ENCODE data around the gene BEND5. TPM values are rescaled to one million over a fixed set of nuclear protein-coding genes. Genes with fewer than 3 reads are reported as not detected.
A peak's percentile ranks its signal among the peaks of the same experiment; 100 is the strongest.

Gene BEND5
- total RNA-seq, 6 experiments from 2014 or later = not detected

- Mint-ChIP-seq H3K36me3 (ENCODE audit: low read depth) (no peaks in the 10 kb centered on the region; the same call in 1 of the 2 replicates), H3K4me3 (no peak overlapping the region), H3K4me1 (ENCODE audit: low read depth) (no peaks in the 10 kb centered on the region), H3K9me3 (peaks cover 50% of the 10 kb centered on the region), H3K27me3 (ENCODE audit: insufficient read depth) (no peaks in the 10 kb centered on the region; the same call in 1 of the 2 replicates), H3K27ac (no peak overlapping the region)
- no peak for DNase-seq
- no peak for TF ChIP-seq CTCF (IDR thresholded peaks at IDR 0.05)
Measured at GRCh38 chr1:48704736-48705135, 72.0 kb downstream of the BEND5 start.

DNA sequence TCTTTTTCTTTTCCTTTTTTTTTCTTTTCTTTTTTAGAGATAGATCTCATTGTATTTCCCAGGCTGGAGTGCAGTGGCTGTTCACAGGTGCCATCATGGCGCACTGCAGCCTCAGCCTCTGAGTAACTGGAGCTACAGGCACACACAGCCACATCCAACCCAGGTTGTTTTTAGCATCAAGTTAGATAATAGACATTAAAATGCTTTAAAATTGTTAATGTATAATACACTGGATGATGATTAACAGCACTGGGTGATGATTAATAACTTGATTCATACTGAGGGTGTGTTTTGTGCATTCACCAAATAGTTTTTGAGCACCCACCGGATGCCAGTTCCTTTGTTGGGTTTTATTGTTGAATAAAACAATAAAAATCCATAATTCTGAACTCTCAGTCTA is 75.2 kb downstream of the BEND5 start:
- H3K27ac Mint-ChIP-seq = no peak overlapping the region
- no peaks in the 10 kb centered on the region for H3K4me1 Mint-ChIP-seq (ENCODE audit: low read depth)
- H3K27me3 Mint-ChIP-seq (ENCODE audit: insufficient read depth) = no peaks in the 10 kb centered on the region
- no peak overlapping the region for H3K4me3 Mint-ChIP-seq
- TF ChIP-seq CTCF (IDR thresholded peaks at IDR 0.05) = no peak
- no peaks in the 10 kb centered on the region for H3K36me3 Mint-ChIP-seq (ENCODE audit: low read depth)
- H3K9me3 Mint-ChIP-seq = peaks cover 49% of the 10 kb centered on the region
- DNase-seq = no peak

- H3K4me1 Mint-ChIP-seq (ENCODE audit: low read depth) = no peaks in the 10 kb centered on the region
- H3K36me3 Mint-ChIP-seq (ENCODE audit: low read depth) = no peaks in the 10 kb centered on the region
- no peak overlapping the region for H3K4me3 Mint-ChIP-seq
- peak; percentile 78 for TF ChIP-seq CTCF (IDR thresholded peaks at IDR 0.05)
- no peaks in the 10 kb centered on the region for H3K27me3 Mint-ChIP-seq (ENCODE audit: insufficient read depth)
- no peak overlapping the region for H3K27ac Mint-ChIP-seq
- peaks cover 41% of the 10 kb centered on the region for H3K9me3 Mint-ChIP-seq
- DNase-seq = no peak
Measured at GRCh38 chr1:48697066-48697707, 79.5 kb downstream of the BEND5 start.

DNA sequence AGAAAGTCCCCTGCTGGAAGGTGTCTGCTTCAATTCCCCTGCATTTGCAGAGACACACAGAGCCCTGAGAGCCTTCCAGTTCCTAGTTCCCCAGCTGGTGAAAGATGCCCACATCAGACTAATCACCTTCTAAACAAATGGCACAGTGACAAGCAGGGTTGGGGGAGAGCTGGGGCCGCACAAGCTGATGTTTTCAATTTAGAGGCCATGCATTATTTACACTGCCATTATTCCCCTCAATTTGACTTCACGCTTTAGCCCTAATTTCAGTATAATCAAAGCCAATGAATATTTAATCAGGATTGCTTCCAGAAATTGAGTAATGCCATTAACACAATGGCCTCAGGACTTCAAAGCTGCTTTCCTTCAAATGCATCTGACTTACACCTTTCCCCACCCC is 81.5 kb downstream of the BEND5 start:
- no peaks in the 10 kb centered on the region for H3K36me3 Mint-ChIP-seq (ENCODE audit: low read depth)

DNA sequence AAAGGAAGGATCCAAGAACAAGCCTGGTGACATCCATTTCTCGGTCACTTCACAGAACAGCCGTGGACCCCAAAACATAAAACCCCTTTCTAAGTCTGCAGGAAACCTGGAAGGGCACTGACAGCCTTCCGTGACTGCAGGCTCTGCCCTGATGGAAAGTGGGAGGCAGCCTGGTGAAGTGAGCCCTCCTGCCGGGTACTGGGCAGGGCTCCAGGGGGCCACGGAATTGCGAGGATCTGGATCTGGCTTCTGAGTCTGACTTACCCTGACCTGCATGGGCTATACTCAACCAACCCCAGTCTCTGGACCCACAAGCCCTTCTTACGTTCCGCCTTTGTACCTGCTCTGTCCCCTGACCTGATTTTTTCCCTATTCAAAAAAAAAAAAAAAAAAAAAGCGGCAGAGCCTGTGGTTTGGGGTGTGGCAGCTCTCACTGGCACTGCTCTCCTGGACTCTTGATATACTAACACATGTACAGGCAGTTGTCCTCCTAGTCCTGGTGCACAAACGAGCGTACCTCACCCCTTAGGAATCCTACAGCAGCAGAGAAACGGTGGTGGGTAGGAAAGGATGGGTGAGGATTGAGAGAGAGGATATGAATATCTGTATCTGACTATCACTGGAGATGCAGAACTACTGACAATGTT is 82.9 kb downstream of the BEND5 start:
- Mint-ChIP-seq H3K27me3 (ENCODE audit: insufficient read depth) (peaks cover 5% of the 10 kb centered on the region; the same call in 1 of the 2 replicates), H3K36me3 (ENCODE audit: low read depth) (no peaks in the 10 kb centered on the region), H3K4me3 (no peak overlapping the region), H3K27ac (no peak overlapping the region), H3K9me3 (peaks cover 30% of the 10 kb centered on the region), H3K4me1 (ENCODE audit: low read depth) (no peaks in the 10 kb centered on the region)
- DNase-seq = no peak
- no peak for TF ChIP-seq CTCF (IDR thresholded peaks at IDR 0.05)

More for the DNA sequence above, 81.5 kb downstream of the BEND5 start:
- Mint-ChIP-seq H3K4me1 (ENCODE audit: low read depth) (no peaks in the 10 kb centered on the region), H3K9me3 (peaks cover 36% of the 10 kb centered on the region), H3K27ac (no peak overlapping the region), H3K4me3 (no peak overlapping the region), H3K27me3 (ENCODE audit: insufficient read depth) (0 out of 2 replicates have a peak, but pooled peaks cover under 1% of the 10 kb centered on the region)
- TF ChIP-seq CTCF (IDR thresholded peaks at IDR 0.05) = no peak
- no peak for DNase-seq
